ENCODE measurements around the gene CD163L1.

Gene CD163L1

DNA sequence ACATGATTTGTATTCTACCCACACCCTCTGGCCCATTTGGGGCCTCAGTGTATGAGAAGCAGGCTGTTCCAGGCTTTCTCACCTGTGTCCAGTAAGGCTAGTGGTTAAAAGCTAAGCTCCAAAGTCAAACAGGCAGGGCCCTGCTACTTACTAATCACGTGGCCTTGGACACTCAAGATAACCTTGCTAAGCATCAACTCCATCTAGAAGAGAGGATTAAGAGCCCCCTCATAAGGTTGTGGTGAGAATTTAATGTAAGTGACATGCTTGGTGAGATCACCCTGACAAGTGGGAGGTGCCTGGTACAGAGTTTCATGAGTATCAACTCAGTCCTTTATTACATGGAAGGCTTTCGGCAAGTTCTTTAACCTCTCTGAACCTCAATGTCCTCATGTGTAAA, 122.3 kb downstream of the CD163L1 start:
- no peak for DNase-seq

DNA sequence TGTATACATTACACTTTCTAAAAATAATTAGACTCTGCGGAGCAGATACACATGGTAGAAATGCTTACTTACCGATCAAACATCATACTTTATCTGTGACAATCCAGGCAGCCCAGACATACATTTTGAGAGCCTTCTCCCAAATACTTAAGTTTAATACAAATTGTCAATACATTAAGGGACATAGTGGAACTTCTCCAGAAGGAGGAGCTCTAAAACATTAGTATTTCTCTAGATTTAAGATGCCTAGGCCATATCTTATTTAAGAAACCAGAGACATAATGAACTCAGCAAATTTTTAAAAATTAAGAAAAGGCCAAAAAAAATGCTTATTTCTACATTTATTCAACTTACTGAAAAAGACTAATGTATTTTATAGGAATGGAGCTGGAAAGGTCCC, 124.0 kb downstream of the CD163L1 start:
- DNase-seq: no peak

DNA sequence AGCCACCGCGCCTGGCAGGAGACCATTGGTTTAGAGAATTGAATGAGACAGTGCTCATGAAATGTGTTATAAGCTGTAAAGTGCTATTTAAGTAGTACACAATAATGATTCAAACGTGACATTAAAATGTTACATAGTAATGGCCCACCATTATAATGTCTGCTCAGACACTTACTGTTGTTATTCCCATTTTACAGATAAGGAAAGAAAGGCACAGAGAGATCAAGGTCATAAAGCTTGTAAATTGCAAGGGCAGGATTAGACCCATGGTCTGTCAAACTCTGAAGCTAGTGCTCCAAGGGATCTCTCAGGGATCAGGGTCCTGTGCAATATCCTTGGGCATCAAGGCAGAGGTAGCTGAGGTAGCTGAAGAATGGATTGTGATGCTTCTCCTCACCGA, 133.9 kb downstream of the CD163L1 start:
- DNase-seq: no peak

Data from NCI-H2227 treated with DMSO at 0.1 percent for 48 hours (cell line).